Panc1 (cell line): ENCODE measurements around the gene PLA2G10.
"Not testable (repeated sequence)": the region's sequence is repeated elsewhere in the genome, so short reads cannot be mapped to it uniquely, and the experiment has no call there.

Experiments
- CTCF ChIP-seq: fragments of 450-650 bp; IDR thresholded peaks from 2 replicates; pipeline ENCODE4 v1.5.1; 2017; ENCODE audit warnings: mild to moderate bottlenecking
- POLR2AphosphoS5 ChIP-seq: IDR thresholded peaks from 2 replicates; pipeline ENCODE4 v1.6.1; 2012; ENCODE audit warnings: mild to moderate bottlenecking, low read depth, low read length, moderate library complexity

GRCh38 chr16:14685870-14686793 is 8.0 kb downstream of the PLA2G10 start:
- TF ChIP-seq CTCF, POLR2AphosphoS5: not testable (repeated sequence)
